Prostate gland (tissue), 2 donors: ENCODE measurements around the gene CARNS1. TPM values are rescaled to one million over a fixed set of nuclear protein-coding genes. Genes with fewer than 3 reads are reported as not detected.

Source experiments
- DNase-seq: peaks from one replicate; pipeline ENCODE4 v3.0.0-alpha.2; 2019; ENCODE audit warnings: low spot score
- H3K27ac ChIP-seq, 2 donors: fragments of 200-600 bp; sonication (generic); 2 replicates each; pipeline ENCODE4 v1.5.1; 2017 to 2019
- H3K27me3 ChIP-seq: fragments of 200-600 bp; sonication (generic); replicated peaks from 2 replicates; pipeline ENCODE4 v1.5.1; 2019; ENCODE audit not compliant: insufficient read depth
- H3K36me3 ChIP-seq, 2 donors: fragments of 200-600 bp; sonication (generic); 1 replicate in 1 of 2; 2 replicates in 1 of 2; pipeline versions ENCODE4 v1.5.1 to v1.8.1; 2017 to 2019
- H3K4me1 ChIP-seq: fragments of 200-600 bp; sonication (generic); replicated peaks from 2 replicates; pipeline ENCODE4 v1.5.1; 2019
- H3K4me3 ChIP-seq, 2 donors: fragments of 200-600 bp; sonication (generic); 2 replicates each; pipeline ENCODE4 v1.5.1; 2017 to 2019
- H3K9me3 ChIP-seq: fragments of 200-600 bp; sonication (generic); 2 replicates; pipeline ENCODE4 v1.5.1; 2017
- CTCF ChIP-seq, 4 experiments: fragments of 200-600 bp in 2 of 4; fragments of 450-650 bp in 2 of 4; sonication (generic) in 2 of 4; IDR thresholded peaks; 1 replicate in 3 of 4; 2 replicates in 1 of 4; pipeline ENCODE4 v1.5.1; 2016 to 2019; ENCODE audit warnings: antibody characterized with exemption in 4 of 4, mild to moderate bottlenecking in 2 of 4, moderate library complexity in 2 of 4
- POLR2A ChIP-seq: fragments of 450-650 bp; IDR thresholded peaks from one replicate; pipeline ENCODE4 v1.6.1; 2016; ENCODE audit warnings: antibody characterized with exemption, mild to moderate bottlenecking
- POLR2AphosphoS5 ChIP-seq: sonication (generic); formaldehyde crosslinking; IDR thresholded peaks from one replicate; pipeline ENCODE4 v1.6.1; 2017; ENCODE audit warnings: antibody characterized with exemption
- WGBS: methylation state at CpG from one replicate; pipeline ENCODE4 v1.1.5; 2018; 5-methylcytosine and 5-hydroxymethylcytosine counted together
- intact Hi-C: fragments of 100-400 bp; cut with DNase I; formaldehyde crosslinking; loops from one replicate; pipeline ENCODE4 v1.14.2; 2022
- total RNA-seq, 2 donors: library from RNA; depleted of rRNA; stranded (reverse); fragments of >200 nt; gene quantifications; one replicate each; pipeline ENCODE4 v1.1.0, GENCODE V29; 2016

CARNS1 gene
- total RNA-seq, 2 donors from 2014 or later, result 0.91 to 1.0 TPM

- TF ChIP-seq POLR2AphosphoS5 (no peak), POLR2A (no peak)
- whole genome bisulfite sequencing, result 75% methylated on average over 5 of the region's 6 CpGs
- H3K27me3 ChIP-seq, result no peaks in the 10 kb centered on the region
- no peak overlapping the region for H3K27ac ChIP-seq
- H3K4me3 ChIP-seq, result no peak overlapping the region
- no peak for DNase-seq
- H3K9me3 ChIP-seq, result no peaks in the 10 kb centered on the region
- intact Hi-C loops, result no loop called here
- H3K36me3 ChIP-seq, result no peaks in the 10 kb centered on the region
- H3K4me1 ChIP-seq, result peaks cover 6% of the 10 kb centered on the region
These were observed 38.3 kb upstream of the CARNS1 start for GRCh38 chr11:67376873-67377808.

- intact Hi-C loops, result no loop called here
- no peaks in the 10 kb centered on the region for H3K36me3 ChIP-seq
- no peak overlapping the region for H3K4me3 ChIP-seq
- no peaks in the 10 kb centered on the region for H3K9me3 ChIP-seq
- DNase-seq, result no peak
- peaks cover 4% of the 10 kb centered on the region for H3K4me1 ChIP-seq
- H3K27me3 ChIP-seq, result no peaks in the 10 kb centered on the region
- WGBS, result 94% methylated on average over 4 of the region's 4 CpGs
- no peak for TF ChIP-seq CTCF (IDR thresholded peaks at IDR 0.05)
- no peak for TF ChIP-seq POLR2AphosphoS5
- no peak overlapping the region for H3K27ac ChIP-seq
These were observed 36.9 kb upstream of the CARNS1 start for GRCh38 chr11:67378544-67378943.

- TF ChIP-seq POLR2A (no peak), POLR2AphosphoS5 (no peak), CTCF (IDR thresholded peaks at IDR 0.05) (no peak)
- Histone ChIP-seq H3K27me3 (no peaks in the 10 kb centered on the region), H3K27ac (no peak overlapping the region), H3K36me3 (no peaks in the 10 kb centered on the region), H3K9me3 (no peaks in the 10 kb centered on the region), H3K4me3 (no peak overlapping the region), H3K4me1 (no peaks in the 10 kb centered on the region)
- DNase-seq, result no peak
- intact Hi-C loops, result loop anchor here (5.0 kb wide), 1 partner anchor 117 kb away; no protein-coding TSS in a partner anchor
- WGBS, result 64% methylated on average over 23 of the region's 23 CpGs
These were observed 36.1 kb upstream of the CARNS1 start for GRCh38 chr11:67379061-67380058.

GRCh38 chr11:67381244-67381972, 34.1 kb upstream of the CARNS1 start:
- DNase-seq, result no peak
- intact Hi-C loops, result loop anchor here (5.0 kb wide), 1 partner anchor 119 kb away; no protein-coding TSS in a partner anchor
- H3K36me3 ChIP-seq, result no peaks in the 10 kb centered on the region
- WGBS, result 79% methylated on average over 13 of the region's 13 CpGs
- H3K27ac ChIP-seq, result no peak overlapping the region
- peaks cover 3% of the 10 kb centered on the region for H3K4me1 ChIP-seq
- TF ChIP-seq CTCF (IDR thresholded peaks at IDR 0.05), result no peak
- no peak for TF ChIP-seq POLR2AphosphoS5
- no peak for TF ChIP-seq POLR2A
- no peaks in the 10 kb centered on the region for H3K9me3 ChIP-seq
- H3K4me3 ChIP-seq, result no peak overlapping the region
- no peaks in the 10 kb centered on the region for H3K27me3 ChIP-seq
